Esophagus squamous epithelium (tissue), 5 donors: ENCODE data around the gene FGF18. TPM values are rescaled to one million over a fixed set of nuclear protein-coding genes. Genes with fewer than 3 reads are reported as not detected.

Source experiments
- DNase-seq: peaks from one replicate; lab custom pipeline; 2025; lab: John Stamatoyannopoulos, UW
- H3K27ac ChIP-seq, 4 donors: fragments of 200-600 bp; sonication (generic); one replicate each; pipeline ENCODE4 v1.5.1; 2016 to 2019; ENCODE audit warnings: mild to moderate bottlenecking in 1 of 4
- H3K27me3 ChIP-seq, 4 donors: fragments of 200-600 bp; sonication (generic); 1 replicate in 3 of 4; 2 replicates in 1 of 4; pipeline versions ENCODE4 v1.5.1 to v1.6.0; 2017 to 2021; ENCODE audit warnings: antibody characterized with exemption in 1 of 4
- H3K36me3 ChIP-seq, 3 donors: fragments of 200-600 bp; sonication (generic); one replicate each; pipeline ENCODE4 v1.5.1; 2016 to 2019
- H3K4me1 ChIP-seq, 3 donors: fragments of 200-600 bp; sonication (generic); one replicate each; pipeline ENCODE4 v1.5.1; 2017 to 2019
- H3K4me3 ChIP-seq, 4 donors: fragments of 200-600 bp; sonication (generic); 1 replicate in 3 of 4; 2 replicates in 1 of 4; pipeline ENCODE4 v1.5.1; 2016 to 2019; ENCODE audit warnings: mild to moderate bottlenecking in 2 of 4, moderate library complexity in 1 of 4
- H3K9me3 ChIP-seq, 3 donors: fragments of 200-600 bp; sonication (generic); one replicate each; pipeline ENCODE4 v1.5.1; 2016 to 2019
- CTCF ChIP-seq, 6 experiments: fragments of 450-650 bp in 4 of 6; fragments of 200-600 bp in 2 of 6; sonication (generic) in 2 of 6; IDR thresholded peaks; one replicate each; pipeline ENCODE4 v1.5.1; 2016 to 2019; ENCODE audit warnings: antibody characterized with exemption in 6 of 6, mild to moderate bottlenecking in 4 of 6, moderate library complexity in 4 of 6
- POLR2A ChIP-seq, 4 donors: fragments of 450-650 bp; IDR thresholded peaks; one replicate each; pipeline ENCODE4 v1.6.1; 2017; ENCODE audit warnings: antibody characterized with exemption in 4 of 4, mild to moderate bottlenecking in 4 of 4, moderate library complexity in 3 of 4
- WGBS, 2 donors: methylation state at CpG; one replicate each; pipeline ENCODE4 v1.1.5; 2018; 5-methylcytosine and 5-hydroxymethylcytosine counted together
- intact Hi-C: fragments of 100-400 bp; cut with DNase I; formaldehyde crosslinking; loops from one replicate; pipeline ENCODE4 v1.15.0; 2022
- small RNA-seq, 4 donors: library from RNA; depleted of rRNA; stranded (forward); fragments of <200 nt; gene quantifications; one replicate each; pipeline ENCODE3, GENCODE V24; 2016
- total RNA-seq, 4 donors: library from RNA; depleted of rRNA; stranded (reverse); fragments of >200 nt; gene quantifications; one replicate each; pipeline ENCODE4 v1.1.0, GENCODE V29; 2016
- donor health status: DM: yes; HTN: yes; CAD: no.

Gene FGF18
- total RNA-seq, 4 donors from 2014 or later = 0.15 to 0.29 (median 0.19) TPM; not detected in 1

- Histone ChIP-seq H3K4me3 (no peak overlapping the region), H3K27me3 (no peaks in the 10 kb centered on the region), H3K27ac (no peak overlapping the region), H3K36me3 (no peaks in the 10 kb centered on the region), H3K4me1 (no peaks in the 10 kb centered on the region), H3K9me3 (no peaks in the 10 kb centered on the region)
- WGBS, 2 donors = 71 to 89% methylated on average over 3 of the region's 3 CpGs
- DNase-seq = no peak
- TF ChIP-seq POLR2A (IDR thresholded peaks at IDR 0.05) = no peak
- TF ChIP-seq CTCF (IDR thresholded peaks at IDR 0.05) = no peak
- intact Hi-C loops = no loop called here
Observed at GRCh38 chr5:171506951-171507350, 87.5 kb downstream of the FGF18 start.

Small RNA genes lying within 50 kb of the gene (small RNA-seq; reads per million reads assigned to genes)
- 0.09 to 0.92 (median 0.51) reads per million in 4 donors for gene MIR3912

Other genes starting within 250 kb of the FGF18 start
- not detected for gene TLX3, start 110.4 kb upstream of the FGF18 start, total RNA-seq
- gene NPM1, start 31.8 kb upstream of the FGF18 start, total RNA-seq = 1,000 to 10,000 TPM in 1 of 4 donors, 100 to 1,000 TPM in 3; 394 to 1,052 (median 904) TPM